ENCODE measurements around the gene RALGAPA2.

RALGAPA2 gene

GRCh38 chr20:20683020-20683419 lies 29.4 kb downstream of the RALGAPA2 start:
- no peak for DNase-seq

DNA sequence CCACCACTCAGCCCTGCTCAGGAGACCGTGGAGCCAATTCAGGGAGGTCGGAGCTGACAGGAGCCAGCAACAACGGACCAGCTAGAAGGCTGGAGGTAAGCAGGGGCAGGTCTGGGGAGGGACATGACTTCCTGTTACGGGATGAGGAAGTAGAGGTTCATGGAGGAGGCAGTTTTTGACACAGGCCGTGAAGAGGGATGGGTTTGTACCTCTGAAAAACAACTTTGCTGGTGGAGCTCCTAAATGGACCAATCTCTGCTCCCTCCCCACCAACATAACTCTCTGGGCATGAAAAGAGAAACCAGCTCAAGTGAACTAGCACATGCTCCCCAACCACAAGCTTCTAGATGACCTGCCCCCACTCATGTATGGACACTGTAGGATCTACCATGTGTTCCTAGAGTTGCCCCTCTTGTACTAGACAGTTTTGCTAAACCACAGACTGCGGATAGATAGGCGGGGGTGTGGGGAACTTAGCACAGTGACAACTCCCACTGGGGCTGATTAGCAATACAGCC lies 31.4 kb downstream of the RALGAPA2 start:
- no peak for DNase-seq

DNA sequence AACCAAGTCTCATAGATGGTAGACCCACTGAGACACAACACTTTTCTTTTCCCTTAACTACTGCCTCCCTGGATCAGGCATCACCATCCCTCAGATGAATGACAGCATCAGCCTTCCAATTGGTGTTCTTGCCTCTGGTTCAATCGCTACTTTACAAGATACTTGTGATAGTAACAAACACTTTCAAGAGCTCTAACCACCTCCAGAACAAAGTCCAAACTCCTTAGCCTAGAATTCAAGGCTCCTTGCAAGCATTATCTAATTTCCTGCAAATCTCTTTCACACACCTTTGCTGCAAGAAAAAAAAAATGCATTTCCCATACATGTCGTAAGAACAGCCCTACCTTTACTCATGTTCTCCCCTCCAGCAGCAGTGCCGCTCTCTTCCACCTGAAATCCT lies 33.1 kb downstream of the RALGAPA2 start:
- no peak for DNase-seq

DNA sequence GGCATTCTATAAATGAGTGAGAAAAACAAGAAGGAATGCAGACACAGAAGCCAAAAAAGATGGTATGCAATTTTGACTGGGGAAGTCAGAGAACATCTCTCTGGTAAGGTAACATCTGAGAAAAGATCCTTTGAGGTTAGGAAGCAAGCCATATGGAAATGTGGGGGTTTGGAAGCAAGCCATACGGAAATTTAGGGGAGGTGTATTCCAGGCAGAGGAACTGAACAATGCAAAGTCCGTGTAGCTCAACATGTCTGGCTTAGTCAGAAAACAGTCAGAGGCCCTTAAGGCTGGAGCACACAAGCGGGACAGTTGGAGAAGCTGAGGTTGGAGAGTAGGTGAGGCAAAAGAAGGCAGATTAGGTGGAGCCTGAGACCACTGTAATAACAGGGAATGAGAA lies 35.3 kb downstream of the RALGAPA2 start:
- DNase-seq: no peak

- DNase-seq: no peak
These were observed 43.8 kb downstream of the RALGAPA2 start for GRCh38 chr20:20668639-20669038.

- DNase-seq: no peak
These were observed 46.1 kb downstream of the RALGAPA2 start for GRCh38 chr20:20666359-20666758.

DNA sequence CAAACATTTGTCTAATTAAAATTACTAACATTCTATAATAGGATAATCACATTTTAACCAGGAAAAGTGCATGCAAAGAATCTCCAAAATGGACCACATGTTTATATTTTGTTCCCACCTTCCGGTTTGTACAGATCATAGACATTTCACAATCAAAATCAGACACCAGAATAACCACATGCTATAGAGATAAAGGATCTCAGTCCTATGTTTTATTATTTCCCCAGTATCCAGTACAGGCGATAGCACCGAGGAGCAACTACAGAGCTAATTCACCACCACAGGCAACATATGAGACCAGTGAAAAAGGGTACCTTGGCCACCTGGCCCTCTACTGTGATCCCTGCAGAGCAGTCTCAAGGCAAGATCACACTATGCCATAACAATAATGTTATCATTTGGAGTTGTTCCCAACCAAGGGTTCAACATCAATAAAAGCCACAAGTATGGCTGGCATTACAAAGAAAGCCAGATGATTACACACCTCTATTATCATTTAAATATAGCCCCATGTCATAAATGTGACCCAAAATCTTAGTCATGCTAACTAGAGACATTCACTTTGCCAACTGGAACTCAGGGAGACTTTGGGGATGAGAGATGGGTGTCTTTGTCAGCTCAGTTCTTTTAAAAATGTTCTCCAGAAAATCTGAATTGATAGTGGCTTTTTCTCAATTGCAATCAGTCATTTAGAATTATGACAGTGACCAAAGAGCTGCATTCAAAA lies 46.7 kb downstream of the RALGAPA2 start:
- no peak for DNase-seq

GRCh38 chr20:20664795-20665589 lies 47.5 kb downstream of the RALGAPA2 start:
- no peak for DNase-seq

- no peak for DNase-seq
These were observed 48.6 kb downstream of the RALGAPA2 start for GRCh38 chr20:20663841-20664240.

DNA sequence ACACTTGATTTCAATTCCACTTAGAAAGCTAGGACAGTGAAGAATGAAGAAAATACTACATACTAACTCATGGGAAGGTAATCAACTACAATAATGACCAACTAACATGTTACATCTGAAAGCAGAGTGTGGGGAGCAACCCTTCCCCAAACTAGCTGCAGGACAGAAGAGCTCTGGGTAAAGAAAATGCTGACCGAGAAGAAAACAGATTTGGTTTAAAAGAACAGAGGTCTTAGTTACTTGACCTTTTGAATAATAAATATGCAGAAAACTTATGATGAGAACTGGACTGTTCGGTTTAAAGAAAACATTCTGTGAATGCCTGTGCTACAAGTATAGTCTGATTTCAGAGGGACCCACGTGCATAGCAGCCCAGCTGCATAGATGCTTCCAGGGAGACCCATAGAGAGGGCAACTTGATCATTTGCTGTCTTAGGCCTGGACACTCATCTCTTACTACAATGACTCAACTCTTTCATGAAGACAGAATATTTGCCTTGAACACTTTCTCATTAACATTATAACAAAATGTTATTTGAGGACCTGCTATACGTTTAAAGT lies 53.5 kb downstream of the RALGAPA2 start:
- DNase-seq: no peak

DNA sequence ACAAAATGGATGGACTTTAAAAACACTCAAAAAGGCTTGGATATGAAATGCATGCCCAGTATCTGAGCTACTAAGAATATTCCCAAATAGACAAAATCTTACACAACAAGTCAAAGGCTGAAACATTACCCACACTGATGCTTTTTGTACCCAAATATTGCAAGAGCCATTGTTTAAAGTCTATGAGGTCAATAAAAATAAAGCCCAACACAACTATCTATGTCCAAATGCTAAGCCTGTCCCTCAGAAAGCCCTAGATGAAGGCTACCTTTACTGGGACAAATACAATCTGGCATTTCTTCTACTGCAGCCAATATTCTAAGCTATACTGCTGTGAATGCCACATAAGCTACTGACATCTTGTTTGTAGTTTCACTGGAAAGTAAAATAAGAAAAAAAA lies 54.3 kb downstream of the RALGAPA2 start:
- no peak for DNase-seq

DNA sequence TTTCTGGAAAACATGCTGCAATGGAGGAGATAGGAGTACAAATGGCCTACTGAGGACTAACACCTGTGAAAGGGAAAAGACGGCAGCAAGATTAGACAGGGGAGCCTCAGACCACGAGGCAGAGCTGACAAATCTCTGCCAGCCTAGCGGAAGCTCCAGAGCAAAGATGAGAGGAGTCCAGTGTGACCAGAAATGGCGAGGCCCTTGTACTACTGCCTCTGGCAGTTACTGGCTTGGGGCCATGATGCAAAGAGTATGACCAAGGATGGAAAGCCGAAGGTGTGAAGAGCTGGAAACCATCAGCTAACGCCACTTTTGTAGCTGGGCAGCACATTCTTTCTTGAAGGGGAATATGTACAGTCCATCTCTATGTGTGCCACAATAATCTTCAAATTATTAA lies 55.4 kb downstream of the RALGAPA2 start:
- DNase-seq: no peak

DNA sequence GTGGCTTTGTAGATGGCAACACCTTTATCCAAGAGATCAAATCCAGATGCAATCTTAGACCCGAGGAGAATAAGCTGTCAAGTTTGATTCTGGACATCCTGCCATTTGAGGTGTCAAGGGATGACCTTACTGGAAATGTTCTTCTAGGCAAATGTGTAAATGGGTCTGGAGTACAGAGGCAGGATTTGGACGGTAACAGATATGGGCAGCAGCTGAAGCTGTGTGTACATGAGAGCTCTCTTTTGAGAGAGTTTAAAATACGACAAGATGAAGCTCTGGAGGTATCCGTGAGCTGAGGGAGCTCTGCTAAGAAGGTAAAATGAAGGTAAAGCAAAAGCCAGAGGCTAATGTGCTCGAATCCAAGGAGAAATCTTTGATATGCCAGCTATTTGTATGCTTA lies 56.6 kb downstream of the RALGAPA2 start:
- DNase-seq: no peak

DNA sequence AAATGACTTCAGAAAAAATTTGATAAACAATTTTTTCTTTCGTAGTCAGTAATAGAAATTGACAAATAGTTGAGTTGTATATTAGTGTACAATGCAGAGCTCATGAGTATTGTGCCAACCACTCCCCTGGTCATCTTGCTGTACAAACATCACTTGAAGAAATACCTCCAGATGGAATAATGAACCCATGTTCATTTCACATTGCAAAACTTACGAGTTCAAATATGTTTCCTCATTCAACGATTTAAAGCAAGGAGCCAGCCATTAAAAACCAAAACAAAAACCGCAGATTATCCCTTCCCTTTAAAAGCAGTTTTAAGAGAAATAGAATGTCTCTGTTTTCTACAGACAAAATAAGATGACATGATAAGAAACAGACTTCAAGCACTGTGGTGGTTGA lies 62.5 kb downstream of the RALGAPA2 start:
- DNase-seq: no peak

DNA sequence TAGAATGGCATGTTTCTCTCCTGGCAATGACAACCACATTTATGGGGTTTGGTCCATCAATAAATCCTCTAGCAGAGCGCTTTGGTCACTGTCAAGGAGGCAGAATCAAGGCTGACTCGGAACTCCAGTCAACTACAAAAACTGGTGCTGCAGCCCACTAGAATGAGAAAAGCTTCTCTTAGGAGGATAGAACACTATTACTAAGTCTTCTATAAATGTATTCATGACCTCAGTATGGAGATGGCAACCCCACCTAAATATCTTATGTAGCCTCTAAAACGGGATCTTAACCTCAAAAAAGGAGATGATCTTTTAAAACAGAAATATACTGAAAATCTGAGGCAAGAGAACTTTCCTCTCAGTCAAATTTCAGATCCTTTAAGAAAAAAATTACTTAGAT lies 68.5 kb downstream of the RALGAPA2 start:
- DNase-seq: no peak

DNA sequence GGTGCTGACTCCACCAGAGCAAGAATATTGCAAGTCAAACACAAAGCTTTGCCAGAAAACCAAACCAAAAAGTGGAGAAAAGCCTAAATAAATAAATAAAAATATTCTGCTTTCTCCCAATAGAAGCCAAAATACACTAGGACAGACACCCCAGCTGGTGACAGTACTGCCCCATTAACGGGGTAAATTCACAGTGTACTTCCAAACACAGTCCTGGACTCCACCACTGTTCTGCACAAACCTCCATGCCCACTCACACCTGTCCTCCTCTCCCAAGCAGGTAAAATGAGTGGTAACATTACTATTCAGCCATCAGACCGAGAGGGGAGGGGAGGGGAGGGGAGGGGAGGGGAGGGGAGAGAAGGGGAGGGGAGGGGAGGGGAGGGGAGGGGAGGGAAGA lies 70.7 kb downstream of the RALGAPA2 start:
- no peak for DNase-seq

DNA sequence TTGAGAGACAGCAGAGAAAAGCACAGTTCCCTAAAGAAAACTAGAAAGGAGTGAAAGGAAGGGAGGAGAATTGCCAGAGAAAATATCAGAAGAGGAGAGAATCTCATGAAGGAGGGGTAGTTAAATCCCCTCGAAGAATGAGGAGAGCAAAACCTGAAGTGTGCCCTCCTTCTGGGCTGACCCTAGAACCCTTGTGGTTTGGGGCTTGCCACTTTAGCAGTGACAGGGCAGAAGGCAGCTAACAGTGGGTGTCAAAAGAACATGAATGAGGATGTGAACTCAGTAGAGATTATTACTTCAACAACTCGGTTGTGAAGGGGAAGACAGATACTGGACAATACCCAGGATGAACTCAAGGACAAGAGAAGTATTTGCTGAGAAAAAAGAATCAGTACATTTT lies 73.6 kb downstream of the RALGAPA2 start:
- no peak for DNase-seq

- DNase-seq: no peak
These were observed 74.3 kb downstream of the RALGAPA2 start for GRCh38 chr20:20637998-20638725.

DNA sequence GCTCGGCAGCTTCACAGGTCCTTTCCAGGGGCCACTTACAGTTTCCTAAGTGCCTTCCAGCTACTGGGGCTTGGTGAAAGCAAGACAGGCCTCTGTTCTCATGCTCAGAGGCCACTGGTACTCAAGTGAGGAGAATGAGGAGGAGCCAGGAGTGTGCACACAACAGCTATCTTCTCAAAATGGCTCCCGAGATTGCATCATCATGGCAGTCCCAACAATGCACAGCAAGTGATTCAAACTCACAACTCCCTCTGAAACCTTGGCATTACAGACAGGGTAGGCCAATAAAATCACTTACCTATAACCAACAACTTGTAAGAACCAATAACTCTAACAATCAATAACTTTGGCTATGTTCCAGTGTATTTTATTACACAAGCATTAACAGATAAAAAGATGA lies 77.4 kb downstream of the RALGAPA2 start:
- no peak for DNase-seq

DNA sequence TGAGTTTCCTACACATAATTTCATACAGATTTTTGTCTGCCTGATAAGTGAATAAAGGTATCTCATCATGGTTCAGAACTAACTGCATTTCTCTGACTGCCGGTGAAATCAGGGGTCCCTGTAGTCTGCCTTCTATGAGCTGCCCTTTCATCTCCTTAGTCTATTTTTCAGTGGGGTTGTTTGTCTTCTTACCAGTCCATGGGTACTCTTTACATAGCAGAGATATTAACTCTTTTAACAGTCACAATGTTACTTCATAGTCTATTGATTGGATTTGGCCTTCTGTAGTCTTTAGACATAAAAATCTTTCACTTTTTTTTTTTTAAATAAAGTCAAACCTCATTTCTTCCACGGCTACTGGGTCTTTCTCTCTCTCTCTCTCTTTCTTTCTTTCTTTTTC lies 79.8 kb downstream of the RALGAPA2 start:
- DNase-seq: no peak

DNA sequence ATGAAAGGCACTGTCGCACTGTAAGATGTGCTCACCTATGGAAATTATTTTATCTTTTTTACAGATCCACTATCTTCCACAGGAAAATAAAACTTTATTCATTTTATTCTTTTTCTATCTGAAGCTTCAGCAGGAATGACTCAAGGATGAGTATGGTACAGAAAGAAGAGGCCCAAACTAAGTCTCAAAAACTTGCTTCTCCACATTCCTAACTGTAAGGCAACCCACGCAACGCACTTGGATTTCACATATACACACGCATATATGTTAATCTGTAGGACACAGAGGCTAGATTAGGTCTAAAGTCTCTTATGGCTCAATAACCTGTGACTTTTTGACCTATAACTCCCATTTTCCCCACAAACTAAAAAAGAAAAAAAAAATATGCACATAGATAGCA lies 81.9 kb downstream of the RALGAPA2 start:
- no peak for DNase-seq

GRCh38 chr20:20629556-20630188 lies 82.8 kb downstream of the RALGAPA2 start:
- no peak for DNase-seq

DNA sequence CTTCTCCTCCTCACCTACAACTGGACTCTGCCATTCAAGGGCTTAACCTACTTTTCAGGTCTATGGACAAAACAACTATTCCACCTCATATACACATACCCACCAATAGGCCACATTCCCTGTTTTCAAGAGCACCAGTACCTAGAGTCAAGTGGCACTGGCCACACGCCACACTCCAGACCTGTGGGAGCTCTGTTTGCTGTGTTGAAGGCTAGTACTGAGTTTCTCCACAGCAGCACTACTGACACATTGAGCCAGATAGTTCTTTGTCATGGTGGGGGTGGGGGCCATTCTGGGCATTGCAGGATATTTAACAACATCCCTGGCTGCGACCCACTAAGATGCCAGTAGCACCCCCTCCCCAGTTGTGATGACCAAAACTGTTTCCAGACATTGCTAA lies 84.1 kb downstream of the RALGAPA2 start:
- no peak for DNase-seq

Measured in femur (tissue), 1 donor.